Loucy (cell line): ENCODE measurements around the gene ESCO1.

Experiments
- CTCF ChIP-seq: fragments of 200-600 bp; sonication (generic); conservative IDR thresholded peaks from 2 replicates; pipeline ENCODE4 v1.5.1; 2014; ENCODE audit warnings: mild to moderate bottlenecking, antibody characterized with exemption, low read length
- EZH2phosphoT487 ChIP-seq: fragments of 200-600 bp; IDR thresholded peaks from 2 replicates; pipeline ENCODE4 v1.6.1; 2018; ENCODE audit warnings: antibody characterized with exemption, mild to moderate bottlenecking, moderate library complexity, borderline replicate concordance

GRCh38 chr18:21600526-21601410, at the start of gene ESCO1:
- TF ChIP-seq CTCF (peak; percentile 64), EZH2phosphoT487 (no peak)
